ENCODE data around the gene TLE6.
"Not testable (repeated sequence)": the region's sequence is repeated elsewhere in the genome, so short reads cannot be mapped to it uniquely, and the experiment has no call there.

The TLE6 gene

DNA sequence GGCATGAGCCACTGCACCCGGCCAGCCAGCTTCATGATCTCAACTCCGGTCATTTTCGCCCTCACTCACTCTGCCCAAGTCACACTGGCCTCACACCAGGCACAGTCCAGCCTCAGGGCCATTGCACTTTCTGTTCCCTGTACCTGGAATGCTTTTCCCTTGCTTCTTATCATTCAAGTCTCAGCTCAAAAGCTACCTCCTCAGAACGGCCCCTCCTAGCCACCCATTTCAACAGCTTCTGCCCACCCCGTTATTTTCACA is 54.2 kb downstream of the TLE6 start:
- DNase-seq = no peak

DNA sequence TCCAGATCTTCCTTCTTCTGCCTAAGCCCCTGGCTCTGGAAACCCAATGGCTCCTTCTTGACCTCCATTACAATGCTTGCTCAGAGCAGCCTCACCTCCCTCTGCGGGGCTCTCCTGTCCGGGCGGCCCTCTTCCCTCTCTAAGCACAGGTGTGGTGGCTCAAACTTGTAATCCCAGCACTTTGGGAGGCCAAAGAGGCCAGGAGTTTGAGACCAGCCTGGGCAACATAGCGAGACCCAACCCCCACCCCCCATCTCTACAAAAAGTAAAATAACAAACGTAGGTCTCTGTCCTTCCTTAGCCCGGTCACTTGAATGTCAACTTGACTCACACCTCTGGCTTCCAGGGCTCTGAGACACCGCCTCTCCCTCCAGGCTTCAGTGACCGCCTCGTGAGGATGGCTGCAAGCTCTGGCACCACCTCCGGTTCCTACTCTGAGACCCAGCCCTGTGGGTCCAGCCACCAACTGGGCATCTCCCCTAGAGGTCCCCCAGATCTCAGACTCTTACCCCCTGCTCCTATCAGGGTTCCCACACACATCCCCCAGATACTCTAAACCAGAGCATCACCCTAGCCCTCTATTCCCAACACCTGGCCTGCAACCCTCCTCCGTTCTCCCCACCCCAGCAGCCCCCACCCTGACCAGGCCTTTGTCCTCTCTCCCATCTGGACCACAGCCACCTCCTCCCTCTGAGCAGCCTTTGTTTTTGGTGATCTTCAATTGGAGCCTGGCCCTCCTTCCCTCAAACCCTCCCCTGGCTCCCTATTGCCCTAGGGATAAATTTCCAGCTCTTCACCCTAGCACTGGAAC is 56.4 kb downstream of the TLE6 start:
- DNase-seq = no peak

DNA sequence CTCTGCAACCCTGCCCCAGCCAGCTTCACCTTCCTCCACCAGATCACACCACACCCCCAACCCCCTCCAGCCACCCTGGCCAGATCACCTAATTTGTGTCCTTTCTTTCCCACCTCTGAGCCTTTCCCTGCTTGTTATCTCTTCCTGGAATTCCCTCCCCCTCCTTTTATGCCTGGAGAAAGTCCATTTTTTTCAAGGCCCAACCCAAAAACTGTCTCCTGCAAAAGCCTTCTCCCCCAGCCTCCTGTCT is 57.0 kb downstream of the TLE6 start:
- DNase-seq = no peak

DNA sequence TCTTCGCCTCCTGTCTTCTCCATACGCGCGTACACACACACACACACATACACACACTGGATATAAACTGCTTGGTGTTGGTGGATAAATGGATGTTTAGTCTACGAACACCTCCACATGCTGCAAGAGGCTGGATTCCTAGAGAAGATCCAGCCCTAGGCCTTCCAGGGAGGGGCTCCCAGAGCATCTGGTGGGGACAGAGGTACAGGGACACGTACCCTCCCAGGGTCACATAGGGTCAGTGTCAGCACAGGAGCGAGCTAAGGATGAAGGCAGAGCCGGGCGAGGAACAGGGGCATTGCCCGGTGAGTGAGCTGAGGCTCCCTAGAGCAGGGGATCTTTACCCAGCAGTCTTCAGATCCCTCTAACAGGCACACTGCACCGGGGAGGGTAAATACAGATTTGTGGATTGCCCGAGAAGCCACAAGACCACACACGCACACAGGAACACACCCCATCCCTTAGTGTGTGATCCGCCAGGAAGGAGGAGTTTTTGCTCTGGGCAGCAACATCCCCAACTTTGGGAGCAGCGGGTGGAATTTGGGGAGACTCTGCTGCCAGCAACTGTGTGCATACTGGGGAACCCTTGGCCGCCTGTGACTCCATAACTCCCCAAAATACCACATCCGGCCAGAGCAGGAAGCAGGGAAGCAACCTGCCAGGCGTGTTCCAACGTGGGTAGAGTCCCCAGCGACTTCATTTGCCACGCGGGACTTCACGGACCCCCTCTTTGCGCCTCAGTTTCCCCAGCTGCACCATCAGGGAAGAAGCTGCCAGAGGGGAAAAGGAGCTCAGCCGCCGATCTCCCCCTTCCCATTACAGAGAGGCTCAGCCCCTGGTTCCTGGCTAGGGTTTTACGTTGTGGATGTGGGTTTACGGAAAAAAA is 57.5 kb downstream of the TLE6 start:
- DNase-seq = peak in 1 of 2 donors; percentile 43

DNA sequence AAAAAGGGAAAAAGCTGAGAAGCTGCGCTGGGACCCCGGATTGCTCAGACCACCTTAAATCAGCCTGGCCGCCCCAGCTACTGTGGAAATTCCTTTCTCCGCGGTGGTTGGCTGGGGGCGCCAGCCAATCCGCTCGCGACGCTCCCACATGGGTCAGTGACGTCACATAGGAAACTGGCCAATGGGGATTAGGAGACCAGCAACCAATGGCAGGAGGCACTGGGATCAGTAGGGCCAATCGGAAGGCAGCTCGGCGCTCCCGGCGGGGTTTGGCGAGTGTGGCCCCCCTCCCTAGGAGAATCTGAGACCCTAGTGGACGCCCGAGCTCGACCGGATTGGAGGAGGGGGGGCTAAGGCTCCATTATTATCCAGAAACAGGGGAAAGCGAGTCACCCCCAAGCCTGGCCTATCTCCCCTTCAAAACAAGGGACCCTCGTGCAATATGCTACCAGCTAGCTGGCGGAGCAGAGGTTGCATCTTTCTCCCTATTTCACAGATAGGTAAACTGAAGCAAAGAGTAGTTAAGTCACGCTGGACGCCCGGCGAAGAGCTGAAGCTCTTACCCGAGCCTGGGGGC is 58.3 kb downstream of the TLE6 start:
- peak; percentile 97 to 99 for DNase-seq

DNA sequence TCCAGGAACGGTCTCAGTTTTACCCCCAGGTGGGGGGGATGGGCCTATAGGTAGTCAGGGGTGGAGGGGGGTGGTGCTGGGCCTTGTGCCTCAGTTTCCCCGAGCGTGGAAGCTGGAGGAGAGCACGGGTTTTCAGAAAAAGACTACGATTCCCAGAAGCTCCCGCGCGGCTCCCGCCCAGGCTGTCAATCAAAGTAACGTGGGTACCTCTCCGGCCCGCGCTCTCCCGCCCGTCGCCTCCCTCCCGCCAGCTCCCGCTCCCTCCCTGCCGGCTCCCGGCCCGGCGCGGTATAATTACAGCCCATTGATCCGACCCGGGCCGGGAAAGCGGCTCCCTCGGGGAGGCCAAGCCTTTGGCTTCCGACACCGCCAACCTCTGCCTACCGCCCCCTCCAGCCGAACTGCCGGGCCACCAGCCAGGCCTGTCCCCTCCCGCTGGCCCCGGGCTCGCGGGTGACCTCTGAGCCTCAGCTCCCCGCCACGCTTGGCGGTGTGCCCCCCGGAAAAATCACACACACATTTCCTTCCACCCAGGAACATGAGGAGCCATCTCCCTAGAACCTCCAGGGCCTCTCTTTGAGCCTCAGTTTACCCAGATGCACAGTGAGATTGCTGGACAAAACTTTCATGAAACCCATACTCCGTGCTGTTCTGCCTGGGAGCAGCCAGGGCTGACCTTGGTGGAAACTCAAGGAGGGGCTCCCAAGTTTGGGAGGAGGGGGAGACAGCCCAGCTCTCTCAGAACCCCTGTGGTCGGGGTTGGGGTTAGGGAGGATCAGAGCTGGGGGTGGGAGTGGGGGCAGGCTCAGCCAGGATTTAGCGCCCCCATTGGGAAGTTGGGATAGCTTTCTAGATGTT is 59.0 kb downstream of the TLE6 start:
- DNase-seq = peak; percentile 80 to 86

DNA sequence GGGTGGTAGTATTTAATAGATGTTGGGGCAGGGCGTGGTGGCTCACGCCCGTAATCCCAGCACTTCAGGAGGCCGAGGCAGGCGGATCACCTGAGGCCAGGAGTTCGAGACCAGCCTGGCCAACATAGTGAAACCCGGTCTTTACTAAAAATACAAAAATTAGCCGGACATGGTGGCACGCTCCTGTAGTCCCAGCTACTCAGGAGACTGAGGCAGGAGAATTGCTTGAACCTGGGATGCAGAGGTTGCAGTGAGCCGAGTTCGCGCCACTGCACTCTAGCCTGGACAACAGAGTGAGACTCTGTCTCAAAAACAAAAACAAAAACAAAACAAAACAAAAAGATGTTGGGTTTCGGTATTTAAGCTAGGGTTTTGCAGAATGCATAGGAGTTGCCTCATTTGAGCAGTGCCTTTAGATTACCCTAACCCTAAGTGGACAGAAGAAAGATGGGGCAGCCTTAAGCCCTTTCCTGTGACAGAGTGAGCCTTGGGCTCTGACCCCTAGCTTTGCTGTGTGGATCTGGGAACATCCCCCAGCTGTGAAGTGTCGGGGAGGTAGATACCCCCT is 59.7 kb downstream of the TLE6 start:
- not testable (repeated sequence) for DNase-seq

DNA sequence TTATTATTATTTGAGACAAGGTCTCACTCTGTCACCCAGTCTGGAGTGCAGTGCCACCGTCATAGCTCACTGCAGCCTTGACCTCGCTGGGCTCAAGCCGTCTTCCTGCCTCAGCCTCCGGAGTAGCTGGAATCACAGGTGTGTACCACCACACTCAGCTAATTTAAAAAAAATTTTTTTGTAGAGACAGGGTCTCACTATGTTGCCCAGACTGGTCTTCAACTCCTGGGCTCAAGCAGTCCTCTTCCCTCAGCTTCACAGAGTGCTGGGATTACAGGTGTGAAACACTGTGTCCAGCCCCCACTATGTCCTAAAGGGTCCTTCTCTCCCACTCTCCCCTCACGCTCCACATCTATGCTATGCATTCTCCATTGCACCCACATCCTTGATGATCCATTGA is 60.9 kb downstream of the TLE6 start:
- no peak for DNase-seq

DNA sequence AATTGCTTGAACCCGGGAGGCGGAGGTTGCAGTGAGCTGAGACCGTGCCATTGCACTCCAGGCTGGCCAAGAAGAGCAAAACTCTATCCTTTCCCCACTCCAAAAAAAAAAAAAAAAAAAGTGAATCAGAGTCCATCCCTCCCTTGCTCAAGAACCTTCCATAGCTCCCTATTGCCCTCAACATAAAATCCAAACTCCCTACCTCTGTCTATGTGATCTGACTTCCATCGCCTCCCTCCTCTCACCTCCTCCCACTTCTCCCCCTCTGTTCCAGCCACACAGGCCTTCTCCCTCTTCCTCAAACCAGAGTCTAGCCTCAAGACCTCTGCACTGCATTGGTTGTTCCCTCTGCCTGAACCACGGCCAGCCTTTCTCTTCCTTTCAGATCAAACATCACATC is 61.8 kb downstream of the TLE6 start:
- DNase-seq = no peak

DNA sequence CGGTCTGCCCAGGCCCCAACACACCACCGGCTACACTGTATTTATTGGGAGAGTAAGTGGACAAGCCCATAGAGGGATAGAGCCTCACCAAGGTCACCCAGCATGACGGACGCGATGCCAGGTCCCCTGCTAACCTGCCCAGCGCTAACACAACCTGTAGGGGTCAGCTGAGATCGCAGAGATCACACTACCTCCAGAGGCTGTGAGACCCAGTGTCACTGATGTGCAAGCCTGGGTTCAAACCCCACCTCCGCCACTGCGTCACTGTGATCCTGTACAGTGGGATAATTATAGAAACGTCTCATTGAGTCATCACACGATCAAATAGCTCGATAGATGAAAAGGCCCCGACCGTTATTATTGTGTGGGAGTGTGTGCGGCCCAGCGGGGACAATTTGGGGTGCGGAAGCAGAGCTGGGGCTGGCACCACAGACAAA is 62.3 kb downstream of the TLE6 start:
- no peak for DNase-seq

DNA sequence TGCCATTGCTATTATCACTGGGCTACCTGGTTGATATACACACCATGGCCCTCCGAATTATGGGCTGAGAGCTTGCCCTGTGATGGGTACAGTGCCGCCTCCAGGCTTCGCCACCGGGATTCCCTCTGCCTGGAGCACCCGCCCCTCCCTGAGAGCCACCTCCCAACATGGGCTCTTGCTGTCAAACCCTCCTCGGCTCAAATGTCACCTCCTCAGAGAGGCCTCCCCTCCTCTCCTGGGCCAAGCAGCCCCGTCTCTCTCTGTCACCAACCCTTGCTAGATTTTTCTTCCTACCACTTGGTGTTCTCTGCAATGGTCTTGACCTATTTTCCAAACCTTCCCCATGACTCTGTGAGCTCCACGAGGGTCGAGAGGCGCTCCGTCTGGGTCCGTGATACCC is 64.0 kb downstream of the TLE6 start:
- DNase-seq = no peak

DNA sequence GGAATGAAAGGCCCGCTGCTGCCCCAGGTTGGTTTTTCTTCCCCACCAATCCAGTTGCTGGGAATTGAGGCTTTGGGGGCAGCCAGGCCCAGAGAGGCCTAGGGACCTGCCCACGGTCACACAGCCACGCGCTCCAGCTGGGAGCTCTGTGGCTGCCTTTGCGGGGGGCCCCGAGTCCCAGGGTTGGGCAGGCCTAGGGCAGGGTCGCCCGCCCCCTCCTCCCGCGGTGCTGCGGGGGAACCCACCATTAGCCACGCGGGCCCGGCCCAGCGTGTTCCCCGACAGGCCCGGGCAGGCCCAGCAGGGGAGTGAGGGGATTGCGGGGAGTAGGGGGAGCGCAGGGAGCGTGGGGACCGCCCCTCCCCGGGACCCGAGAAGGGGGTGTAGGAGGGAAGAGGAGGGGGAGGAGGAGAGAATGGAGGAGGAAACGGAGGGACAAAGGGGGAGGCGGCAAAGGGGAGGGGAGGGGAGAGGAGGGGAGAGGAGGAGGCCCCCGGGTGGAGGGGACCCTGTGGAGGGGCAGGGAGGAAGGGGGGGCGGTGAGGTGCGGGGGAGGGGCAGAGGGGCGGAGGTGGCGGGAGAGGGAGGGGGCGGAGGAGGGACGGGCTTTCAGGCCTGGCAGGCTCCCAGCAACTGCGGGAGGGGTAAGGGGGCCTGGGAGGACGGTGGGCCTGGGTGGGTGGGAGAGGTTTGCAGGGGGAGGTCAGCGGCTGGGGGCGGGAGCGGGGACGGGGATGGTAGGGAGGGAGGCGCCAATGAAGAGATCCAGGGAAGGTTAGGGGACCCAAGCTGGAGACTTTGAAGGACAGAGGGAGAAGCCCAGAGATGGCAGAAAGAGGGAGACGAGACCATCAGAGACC is 64.6 kb downstream of the TLE6 start:
- no peak for DNase-seq

DNA sequence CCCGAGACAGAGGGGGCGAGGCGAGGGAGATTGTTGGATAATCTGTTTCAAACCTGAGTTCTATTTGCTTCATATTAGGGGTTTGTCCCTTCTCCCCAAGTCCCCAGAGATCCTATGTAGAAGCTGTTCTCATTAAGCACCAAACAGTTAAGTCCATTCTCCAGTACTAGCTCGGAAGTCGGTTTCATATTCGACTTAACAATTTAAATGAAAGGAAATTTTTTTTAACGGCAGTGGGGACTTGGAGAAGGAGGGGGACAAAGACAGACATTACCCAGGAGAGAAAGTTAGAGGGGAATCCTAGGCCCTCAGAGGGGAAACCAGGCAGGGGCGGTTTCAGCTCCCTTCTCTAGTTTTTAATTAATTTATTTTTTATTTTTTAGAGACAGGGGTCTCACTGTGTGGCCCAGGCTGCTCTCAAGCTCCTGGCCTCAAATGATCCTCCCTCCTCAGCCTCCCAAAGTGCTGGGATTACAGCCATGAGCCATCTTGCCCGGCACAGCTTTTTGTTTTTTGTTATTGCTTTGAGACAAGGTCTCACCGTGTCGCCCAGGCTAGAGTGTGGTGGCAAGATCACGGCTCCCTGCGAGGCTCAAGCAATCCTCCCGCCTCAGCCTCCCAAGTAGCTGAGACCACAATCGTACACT is 65.4 kb downstream of the TLE6 start:
- DNase-seq = no peak
